GM18868 (cell line): ENCODE data around the gene CMTM8.
A peak's percentile ranks its signal among the peaks of the same experiment; 100 is the strongest.
"Not testable (repeated sequence)": the region's sequence is repeated elsewhere in the genome, so short reads cannot be mapped to it uniquely, and the experiment has no call there.

Experiments
- ATAC-seq: cut with Tn5 transposase; IDR thresholded peaks from one replicate; pipeline ENCODE4 v1.9.1; 2021; ENCODE audit warnings: mild to moderate bottlenecking, moderate library complexity; ENCODE audit not compliant: unreplicated experiment

The CMTM8 gene, protein sequence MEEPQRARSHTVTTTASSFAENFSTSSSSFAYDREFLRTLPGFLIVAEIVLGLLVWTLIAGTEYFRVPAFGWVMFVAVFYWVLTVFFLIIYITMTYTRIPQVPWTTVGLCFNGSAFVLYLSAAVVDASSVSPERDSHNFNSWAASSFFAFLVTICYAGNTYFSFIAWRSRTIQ

GRCh38 chr3:32238453-32239306 is at the start of gene CMTM8:
CMTM8 (plus strand) TSS chr3:32238680; CDS start chr3:32238973, 293 bp downstream.
- ATAC-seq = peak; percentile 70

DNA sequence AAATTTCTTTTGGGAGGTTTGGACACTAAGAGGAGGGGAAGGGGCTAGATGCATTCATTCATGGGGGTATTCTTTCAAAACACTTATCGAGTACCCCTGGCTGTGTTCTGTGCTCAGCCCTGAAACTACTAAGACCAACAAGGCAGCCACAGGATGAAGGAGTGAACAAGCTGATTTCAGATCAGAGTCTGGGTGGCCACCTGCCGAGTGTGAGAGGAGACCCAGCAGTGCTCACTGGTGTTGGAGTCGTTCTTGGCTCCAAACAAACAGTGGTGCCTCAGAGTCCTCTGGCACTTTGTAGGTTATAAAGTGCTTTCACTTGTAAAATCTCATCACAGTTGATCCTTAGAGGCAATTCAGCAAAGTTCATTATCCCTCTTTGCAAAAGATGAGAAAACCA is 48.8 kb upstream of the CMTM8 start:
- ATAC-seq = no peak

DNA sequence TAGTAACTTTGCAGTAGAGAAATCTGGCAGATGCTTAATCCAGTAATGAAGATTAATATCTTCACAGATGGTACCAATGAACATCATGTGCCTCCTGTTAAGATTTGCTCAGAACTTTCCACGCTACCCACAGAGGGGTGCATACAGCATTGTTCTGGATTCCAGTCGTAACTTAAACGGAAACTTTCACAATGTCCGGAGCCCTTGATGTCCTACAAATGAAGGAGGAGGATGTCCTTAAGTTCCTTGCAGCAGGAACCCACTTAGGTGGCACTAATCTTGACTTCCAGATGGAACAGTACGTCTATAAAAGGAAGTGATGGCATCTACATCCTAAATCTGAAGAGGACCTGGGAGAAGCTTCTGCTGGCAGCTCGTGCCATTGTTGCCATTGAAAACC is 47.9 kb upstream of the CMTM8 start:
- ATAC-seq = not testable (repeated sequence)

DNA sequence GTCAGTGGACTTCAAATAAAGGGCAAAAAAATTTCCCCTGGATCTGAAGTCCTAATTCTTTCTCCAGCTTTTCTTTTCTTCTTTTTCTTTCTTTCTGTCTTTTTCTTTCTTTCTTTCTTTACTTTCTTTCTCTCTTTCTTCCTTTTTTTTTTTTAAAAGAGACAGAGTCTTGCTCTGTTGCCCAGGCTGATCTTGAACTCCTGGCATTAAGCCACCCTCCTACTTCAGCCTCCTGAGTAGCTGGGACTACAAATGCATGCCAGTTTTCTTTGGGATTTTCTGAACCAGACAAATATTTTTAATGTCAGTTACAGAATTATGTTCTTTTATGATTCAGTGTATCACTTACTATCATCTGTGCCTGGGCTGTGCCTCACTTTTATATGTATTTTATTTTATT is 45.4 kb upstream of the CMTM8 start:
- ATAC-seq = no peak

- no peak for ATAC-seq
Measured at GRCh38 chr3:32194653-32195052, 43.8 kb upstream of the CMTM8 start.

GRCh38 chr3:32195995-32196540 is 42.4 kb upstream of the CMTM8 start:
- no peak for ATAC-seq

- ATAC-seq = no peak
Measured at GRCh38 chr3:32197991-32198390, 40.5 kb upstream of the CMTM8 start.

DNA sequence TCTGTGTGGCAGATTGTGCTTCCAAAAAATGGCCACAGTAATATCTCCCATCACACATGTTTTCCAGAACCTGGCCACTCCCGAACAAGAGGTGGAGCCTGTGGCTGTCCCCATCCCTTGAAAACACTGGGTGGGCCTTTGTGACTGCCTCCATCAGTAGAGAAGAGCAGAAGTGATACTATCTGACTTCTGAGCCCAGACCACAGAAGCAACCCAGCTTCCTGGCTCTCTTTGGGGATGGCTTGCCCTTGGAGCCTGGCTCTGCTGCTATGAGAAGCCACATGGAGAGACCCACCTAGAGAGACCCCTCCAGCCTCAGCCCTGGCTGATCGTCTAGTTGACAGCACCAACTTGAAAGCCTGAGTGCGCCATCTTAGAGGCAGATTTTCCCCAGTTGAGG is 39.8 kb upstream of the CMTM8 start:
- ATAC-seq = no peak

DNA sequence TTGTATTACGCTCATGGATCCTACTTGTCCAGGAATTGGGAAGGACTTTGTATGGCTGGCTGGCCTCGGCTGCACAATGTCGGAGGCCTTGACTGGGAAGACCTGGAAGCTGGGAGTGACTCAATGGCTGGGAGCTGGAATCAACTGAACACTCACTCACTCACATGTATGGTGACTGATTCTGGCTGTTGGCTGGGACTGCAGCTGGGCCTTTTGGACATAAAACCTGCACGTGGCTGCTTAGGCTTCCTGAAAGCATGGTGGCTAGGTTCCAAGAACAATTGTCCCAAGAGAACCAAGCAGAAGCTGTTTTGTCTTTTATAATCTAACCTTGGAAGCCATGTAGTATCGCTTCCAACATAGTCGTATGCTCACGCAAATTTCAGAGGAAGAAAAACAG is 38.0 kb upstream of the CMTM8 start:
- ATAC-seq = no peak

- ATAC-seq = no peak
Measured at GRCh38 chr3:32200992-32201758, 37.3 kb upstream of the CMTM8 start.

- ATAC-seq = no peak
Measured at GRCh38 chr3:32202496-32202895, 36.0 kb upstream of the CMTM8 start.

GRCh38 chr3:32203854-32204253 is 34.6 kb upstream of the CMTM8 start:
- no peak for ATAC-seq

- no peak for ATAC-seq
Measured at GRCh38 chr3:32208447-32208846, 30.0 kb upstream of the CMTM8 start.

GRCh38 chr3:32215185-32215584 is 23.3 kb upstream of the CMTM8 start:
- no peak for ATAC-seq

DNA sequence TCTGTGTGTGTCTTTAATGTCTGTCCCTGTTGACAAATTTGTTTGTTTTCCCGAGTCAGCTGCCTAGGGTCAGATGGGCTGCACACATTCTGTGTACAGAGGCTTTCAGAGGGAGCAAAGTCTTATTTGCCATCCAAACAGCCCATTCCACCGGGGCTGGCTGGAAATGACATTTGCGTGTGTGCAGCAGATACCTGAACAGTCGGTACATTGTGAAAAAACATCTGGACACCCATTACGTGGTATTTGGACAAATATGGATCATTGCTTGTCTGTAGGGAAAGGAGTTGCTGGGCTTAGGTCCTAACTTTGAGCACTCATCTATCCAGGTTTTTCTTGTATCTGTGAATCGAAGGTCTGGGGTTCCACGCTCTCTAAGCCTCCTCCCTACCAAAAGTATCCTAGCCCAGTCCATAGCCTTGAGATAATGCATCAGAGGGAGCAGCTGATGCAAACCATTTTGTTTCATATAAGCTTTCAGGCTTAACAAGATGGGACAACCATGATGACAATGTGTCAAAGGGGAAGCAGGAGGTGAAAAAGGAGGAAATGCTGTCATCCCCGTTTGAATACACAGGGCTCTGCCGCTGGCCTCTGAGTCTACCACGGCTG is 22.2 kb upstream of the CMTM8 start:
- ATAC-seq = no peak

GRCh38 chr3:32217339-32217738 is 21.1 kb upstream of the CMTM8 start:
- ATAC-seq = no peak

DNA sequence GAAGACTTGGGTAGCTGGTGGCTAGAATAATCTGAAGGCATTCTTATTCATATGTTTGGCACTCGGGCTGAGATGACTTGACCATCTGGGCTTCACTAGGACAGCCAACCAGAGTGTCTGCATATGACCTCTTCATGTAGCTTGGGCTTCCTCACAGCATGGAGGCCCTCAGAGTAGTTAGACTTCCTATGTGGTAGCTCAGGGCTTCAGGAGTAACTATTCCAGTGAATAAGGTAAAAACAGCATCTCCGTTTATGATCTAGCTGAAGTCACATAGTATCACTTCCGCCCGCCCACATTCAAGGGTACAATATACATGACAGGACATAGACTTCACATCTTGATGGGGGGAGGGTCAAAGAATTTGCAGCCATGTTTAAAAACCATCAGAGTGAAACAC is 18.9 kb upstream of the CMTM8 start:
- ATAC-seq = no peak

DNA sequence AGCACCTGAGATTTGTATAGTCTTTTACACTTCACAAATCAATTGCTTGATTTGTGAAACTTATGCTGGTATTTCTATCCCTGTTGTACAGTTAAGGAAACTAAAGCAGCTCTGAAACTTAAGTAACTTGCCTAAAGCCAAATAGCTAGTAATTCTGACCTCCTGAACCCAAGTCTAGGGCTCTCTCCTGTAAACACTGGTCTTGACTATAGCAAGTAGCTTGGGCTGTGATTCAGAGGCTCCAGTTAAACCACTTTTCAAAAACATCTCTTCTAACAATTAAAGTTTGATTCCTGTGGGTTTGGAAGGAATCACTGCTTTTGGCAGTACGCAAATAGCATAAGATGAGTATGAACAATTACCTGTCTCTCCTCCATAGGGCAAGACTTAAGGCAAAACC is 18.5 kb upstream of the CMTM8 start:
- no peak for ATAC-seq

- no peak for ATAC-seq
Measured at GRCh38 chr3:32222950-32223349, 15.5 kb upstream of the CMTM8 start.

- ATAC-seq = no peak
Measured at GRCh38 chr3:32224016-32224516, 14.4 kb upstream of the CMTM8 start.
